ENCODE results near the gene NIP7. TPM values are rescaled to one million over a fixed set of nuclear protein-coding genes. Genes with fewer than 3 reads are reported as not detected.
A peak's percentile ranks its signal among the peaks of the same experiment; 100 is the strongest.

NIP7 gene
- total and polyA plus RNA-seq, 9 of the 15 experiments (the other 6 are each of a cell fraction or from before 2014, with no cell fraction given) = 28.9 to 85.5 (median 72.5) TPM

GRCh38 chr16:69310653-69311532, 28.7 kb upstream of the NIP7 start, which contains the start of gene VPS4A (continued):
- TF ChIP-seq, protein P1, sequence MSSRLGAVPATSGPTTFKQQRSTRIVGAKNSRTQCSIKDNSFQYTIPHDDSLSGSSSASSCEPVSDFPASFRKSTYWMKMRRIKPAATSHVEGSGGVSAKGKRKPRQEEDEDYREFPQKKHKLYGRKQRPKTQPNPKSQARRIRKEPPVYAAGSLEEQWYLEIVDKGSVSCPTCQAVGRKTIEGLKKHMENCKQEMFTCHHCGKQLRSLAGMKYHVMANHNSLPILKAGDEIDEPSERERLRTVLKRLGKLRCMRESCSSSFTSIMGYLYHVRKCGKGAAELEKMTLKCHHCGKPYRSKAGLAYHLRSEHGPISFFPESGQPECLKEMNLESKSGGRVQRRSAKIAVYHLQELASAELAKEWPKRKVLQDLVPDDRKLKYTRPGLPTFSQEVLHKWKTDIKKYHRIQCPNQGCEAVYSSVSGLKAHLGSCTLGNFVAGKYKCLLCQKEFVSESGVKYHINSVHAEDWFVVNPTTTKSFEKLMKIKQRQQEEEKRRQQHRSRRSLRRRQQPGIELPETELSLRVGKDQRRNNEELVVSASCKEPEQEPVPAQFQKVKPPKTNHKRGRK (tag; IDR thresholded peaks at IDR 0.05) = no peak
- TF ChIP-seq MYBL2 (IDR thresholded peaks at IDR 0.05; ENCODE audit: low read depth) = no peak
- no peak for TF ChIP-seq MYBL2 (CRISPR knock-in tag; IDR thresholded peaks at IDR 0.05; ENCODE audit: borderline replicate concordance)
- TF ChIP-seq ZFP1 (CRISPR knock-in tag; IDR thresholded peaks at IDR 0.05) = no peak
- TF ChIP-seq ZNF311 (CRISPR knock-in tag; IDR thresholded peaks at IDR 0.05) = no peak
- no peak for TF ChIP-seq ZNF354B (CRISPR knock-in tag; IDR thresholded peaks at IDR 0.05)
- TF ChIP-seq, protein P2, sequence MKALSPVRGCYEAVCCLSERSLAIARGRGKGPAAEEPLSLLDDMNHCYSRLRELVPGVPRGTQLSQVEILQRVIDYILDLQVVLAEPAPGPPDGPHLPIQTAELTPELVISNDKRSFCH (CRISPR knock-in tag; IDR thresholded peaks at IDR 0.05) = no peak
- TF ChIP-seq, protein P2 (tag; IDR thresholded peaks at IDR 0.05) = peak; percentile 67
- TF ChIP-seq ZNF551 (CRISPR knock-in tag; IDR thresholded peaks at IDR 0.05) = no peak
- peak; percentile 25 for TF ChIP-seq NEUROD1 (IDR thresholded peaks at IDR 0.05; ENCODE audit: borderline replicate concordance, low read depth, low read length, partially characterized antibody)
- TF ChIP-seq, protein P3, sequence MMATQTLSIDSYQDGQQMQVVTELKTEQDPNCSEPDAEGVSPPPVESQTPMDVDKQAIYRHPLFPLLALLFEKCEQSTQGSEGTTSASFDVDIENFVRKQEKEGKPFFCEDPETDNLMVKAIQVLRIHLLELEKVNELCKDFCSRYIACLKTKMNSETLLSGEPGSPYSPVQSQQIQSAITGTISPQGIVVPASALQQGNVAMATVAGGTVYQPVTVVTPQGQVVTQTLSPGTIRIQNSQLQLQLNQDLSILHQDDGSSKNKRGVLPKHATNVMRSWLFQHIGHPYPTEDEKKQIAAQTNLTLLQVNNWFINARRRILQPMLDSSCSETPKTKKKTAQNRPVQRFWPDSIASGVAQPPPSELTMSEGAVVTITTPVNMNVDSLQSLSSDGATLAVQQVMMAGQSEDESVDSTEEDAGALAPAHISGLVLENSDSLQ (IDR thresholded peaks at IDR 0.05) = peak; percentile 82
- no peak for TF ChIP-seq ATF1 (CRISPR knock-in tag; IDR thresholded peaks at IDR 0.05)
- TF ChIP-seq ATF1 (tag; IDR thresholded peaks at IDR 0.05) = 0 out of 2 replicates have a peak, but pooled peaks have one; percentile 15
- TF ChIP-seq KLF10 (CRISPR knock-in tag; IDR thresholded peaks at IDR 0.05) = no peak
- TF ChIP-seq NCOR1 (IDR thresholded peaks at IDR 0.05) = peak; percentile 34; the same call in 1 of the 2 replicates
- TF ChIP-seq PTTG1 (tag; IDR thresholded peaks at IDR 0.05; ENCODE audit: low read depth) = no peak
- no peak for TF ChIP-seq TOE1 (IDR thresholded peaks at IDR 0.05; ENCODE audit: borderline replicate concordance)
- TF ChIP-seq TOE1 (CRISPR knock-in tag; IDR thresholded peaks at IDR 0.05; ENCODE audit: borderline replicate concordance, low read depth) = no peak
- TF ChIP-seq HCFC1 (IDR thresholded peaks at IDR 0.05; ENCODE audit: low read depth, low read length) = peak; percentile 67
- no peak; the same call in 1 of the 2 replicates for TF ChIP-seq HNRNPL (IDR thresholded peaks at IDR 0.05; ENCODE audit: low read depth, low read length)
- TF ChIP-seq, protein P4, sequence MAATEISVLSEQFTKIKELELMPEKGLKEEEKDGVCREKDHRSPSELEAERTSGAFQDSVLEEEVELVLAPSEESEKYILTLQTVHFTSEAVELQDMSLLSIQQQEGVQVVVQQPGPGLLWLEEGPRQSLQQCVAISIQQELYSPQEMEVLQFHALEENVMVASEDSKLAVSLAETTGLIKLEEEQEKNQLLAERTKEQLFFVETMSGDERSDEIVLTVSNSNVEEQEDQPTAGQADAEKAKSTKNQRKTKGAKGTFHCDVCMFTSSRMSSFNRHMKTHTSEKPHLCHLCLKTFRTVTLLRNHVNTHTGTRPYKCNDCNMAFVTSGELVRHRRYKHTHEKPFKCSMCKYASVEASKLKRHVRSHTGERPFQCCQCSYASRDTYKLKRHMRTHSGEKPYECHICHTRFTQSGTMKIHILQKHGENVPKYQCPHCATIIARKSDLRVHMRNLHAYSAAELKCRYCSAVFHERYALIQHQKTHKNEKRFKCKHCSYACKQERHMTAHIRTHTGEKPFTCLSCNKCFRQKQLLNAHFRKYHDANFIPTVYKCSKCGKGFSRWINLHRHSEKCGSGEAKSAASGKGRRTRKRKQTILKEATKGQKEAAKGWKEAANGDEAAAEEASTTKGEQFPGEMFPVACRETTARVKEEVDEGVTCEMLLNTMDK (IDR thresholded peaks at IDR 0.05; ENCODE audit: borderline replicate concordance, insufficient read depth, low read depth, low read length, poor library complexity, severe bottlenecking) = peak; percentile 87
- TF ChIP-seq CHD1 (IDR thresholded peaks at IDR 0.05; ENCODE audit: low read length) = no peak
- peak in 1 of 2 experiments; percentile 63; a peak in 2 of 4 replicates for TF ChIP-seq NRF1 (conservative IDR thresholded peaks at IDR 0.05 in 1 of 2, IDR thresholded peaks at IDR 0.05 in 1 of 2)
- TF ChIP-seq TEAD1 (CRISPR knock-in tag; IDR thresholded peaks at IDR 0.05) = peak in 1 of 2 experiments; percentile 33; a peak in 1 of 4 replicates

Data from K562 (cell line).